GM23338 (cell line): ENCODE results near the gene CTDSP1.

Experiments used
- CREB1 ChIP-seq: fragments of 250-450 bp; sonication (Bioruptor Pico); IDR thresholded peaks from 2 replicates; pipeline ENCODE4 v1.5.0; 2020; ENCODE audit warnings: low read depth, mild to moderate bottlenecking, moderate library complexity
- EZH2 ChIP-seq: fragments of 200-600 bp; sonication (generic); IDR thresholded peaks from one replicate; pipeline ENCODE4 v1.8.0; 2017; ENCODE audit warnings: antibody characterized with exemption, mild to moderate bottlenecking, low read depth; ENCODE audit not compliant: unreplicated experiment
- EZH2phosphoT487 ChIP-seq: fragments of 200-600 bp; sonication (generic); IDR thresholded peaks from one replicate; pipeline ENCODE4 v1.8.1; 2018; ENCODE audit warnings: antibody characterized with exemption; ENCODE audit not compliant: unreplicated experiment
- JUNB ChIP-seq: IDR thresholded peaks from one replicate; pipeline ENCODE4 v1.6.1; 2016; ENCODE audit warnings: antibody characterized with exemption; ENCODE audit not compliant: unreplicated experiment
- NANOG ChIP-seq: IDR thresholded peaks from 2 replicates; pipeline ENCODE4 v1.6.1; 2016; ENCODE audit warnings: antibody characterized with exemption, borderline replicate concordance
- POLR2AphosphoS5 ChIP-seq: IDR thresholded peaks from 2 replicates; pipeline ENCODE4 v1.6.1; 2016; ENCODE audit warnings: antibody characterized with exemption, low read depth
- STAT1 ChIP-seq: IDR thresholded peaks from one replicate; pipeline ENCODE4 v1.6.1; 2016; ENCODE audit warnings: antibody characterized with exemption; ENCODE audit not compliant: unreplicated experiment
- ZNF114 ChIP-seq: fragments of 250-450 bp; sonication (Bioruptor Pico); IDR thresholded peaks from 2 replicates; pipeline ENCODE4 v1.5.0; 2020; ENCODE audit warnings: mild to moderate bottlenecking, moderate library complexity
- ZNF331 ChIP-seq: fragments of 250-450 bp; sonication (Bioruptor Pico); IDR thresholded peaks from 2 replicates; pipeline ENCODE4 v1.5.0; 2020; ENCODE audit warnings: low read depth, mild to moderate bottlenecking, moderate library complexity
- TF ChIP-seq, protein P1 (sequence below), 2 experiments: fragments of 200-600 bp in 1 of 2; sonication (generic) in 1 of 2; conservative IDR thresholded peaks; 2 replicates each; pipeline versions ENCODE4 v1.5.1 to v1.6.1; 2016 to 2017; ENCODE audit warnings: antibody characterized with exemption in 2 of 2, low read depth in 2 of 2, mild to moderate bottlenecking in 2 of 2, moderate library complexity in 1 of 2
- TF ChIP-seq, protein P2 (sequence below): IDR thresholded peaks from one replicate; pipeline ENCODE4 v1.6.1; 2018; ENCODE audit warnings: antibody characterized with exemption; ENCODE audit not compliant: unreplicated experiment
- TF ChIP-seq, protein P3 (sequence below): IDR thresholded peaks from 2 replicates; pipeline ENCODE4 v1.6.1; 2016; ENCODE audit warnings: antibody characterized with exemption
- TF ChIP-seq, protein P4 (sequence below): fragments of 250-450 bp; sonication (Bioruptor Pico); IDR thresholded peaks from 2 replicates; pipeline ENCODE4 v1.5.0; 2020; ENCODE audit warnings: mild to moderate bottlenecking, moderate library complexity

DNA sequence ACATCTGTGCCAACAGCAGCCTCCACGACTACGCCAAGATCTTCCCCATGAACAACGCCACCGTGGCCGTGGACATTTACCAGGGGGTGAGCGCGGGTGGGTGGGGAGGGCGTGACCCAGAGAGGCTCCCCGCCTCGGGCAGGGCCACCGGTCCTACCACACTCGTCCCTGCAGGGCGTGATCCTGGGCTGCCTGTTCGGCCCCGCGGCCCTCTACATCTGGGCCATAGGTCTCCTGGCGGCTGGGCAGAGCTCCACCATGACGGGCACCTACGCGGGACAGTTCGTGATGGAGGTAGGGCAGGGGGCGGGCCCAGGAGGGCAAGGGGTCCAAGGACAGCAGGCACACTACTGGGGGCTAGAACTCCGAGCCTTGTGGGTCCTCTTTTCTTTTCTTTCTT lies 8.5 kb upstream of the CTDSP1 start:
- TF ChIP-seq EZH2 (no peak), POLR2AphosphoS5 (no peak), EZH2phosphoT487 (no peak), CREB1 (CRISPR knock-in tag) (no peak), ZNF114 (CRISPR knock-in tag) (no peak), ZNF331 (CRISPR knock-in tag) (no peak), NANOG (no peak), JUNB (no peak), STAT1 (no peak)
- TF ChIP-seq, protein P1, sequence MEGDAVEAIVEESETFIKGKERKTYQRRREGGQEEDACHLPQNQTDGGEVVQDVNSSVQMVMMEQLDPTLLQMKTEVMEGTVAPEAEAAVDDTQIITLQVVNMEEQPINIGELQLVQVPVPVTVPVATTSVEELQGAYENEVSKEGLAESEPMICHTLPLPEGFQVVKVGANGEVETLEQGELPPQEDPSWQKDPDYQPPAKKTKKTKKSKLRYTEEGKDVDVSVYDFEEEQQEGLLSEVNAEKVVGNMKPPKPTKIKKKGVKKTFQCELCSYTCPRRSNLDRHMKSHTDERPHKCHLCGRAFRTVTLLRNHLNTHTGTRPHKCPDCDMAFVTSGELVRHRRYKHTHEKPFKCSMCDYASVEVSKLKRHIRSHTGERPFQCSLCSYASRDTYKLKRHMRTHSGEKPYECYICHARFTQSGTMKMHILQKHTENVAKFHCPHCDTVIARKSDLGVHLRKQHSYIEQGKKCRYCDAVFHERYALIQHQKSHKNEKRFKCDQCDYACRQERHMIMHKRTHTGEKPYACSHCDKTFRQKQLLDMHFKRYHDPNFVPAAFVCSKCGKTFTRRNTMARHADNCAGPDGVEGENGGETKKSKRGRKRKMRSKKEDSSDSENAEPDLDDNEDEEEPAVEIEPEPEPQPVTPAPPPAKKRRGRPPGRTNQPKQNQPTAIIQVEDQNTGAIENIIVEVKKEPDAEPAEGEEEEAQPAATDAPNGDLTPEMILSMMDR (conservative IDR thresholded peaks at IDR 0.05; ENCODE audit: low read depth in 2 of 2), result no peak
- TF ChIP-seq, protein P2, sequence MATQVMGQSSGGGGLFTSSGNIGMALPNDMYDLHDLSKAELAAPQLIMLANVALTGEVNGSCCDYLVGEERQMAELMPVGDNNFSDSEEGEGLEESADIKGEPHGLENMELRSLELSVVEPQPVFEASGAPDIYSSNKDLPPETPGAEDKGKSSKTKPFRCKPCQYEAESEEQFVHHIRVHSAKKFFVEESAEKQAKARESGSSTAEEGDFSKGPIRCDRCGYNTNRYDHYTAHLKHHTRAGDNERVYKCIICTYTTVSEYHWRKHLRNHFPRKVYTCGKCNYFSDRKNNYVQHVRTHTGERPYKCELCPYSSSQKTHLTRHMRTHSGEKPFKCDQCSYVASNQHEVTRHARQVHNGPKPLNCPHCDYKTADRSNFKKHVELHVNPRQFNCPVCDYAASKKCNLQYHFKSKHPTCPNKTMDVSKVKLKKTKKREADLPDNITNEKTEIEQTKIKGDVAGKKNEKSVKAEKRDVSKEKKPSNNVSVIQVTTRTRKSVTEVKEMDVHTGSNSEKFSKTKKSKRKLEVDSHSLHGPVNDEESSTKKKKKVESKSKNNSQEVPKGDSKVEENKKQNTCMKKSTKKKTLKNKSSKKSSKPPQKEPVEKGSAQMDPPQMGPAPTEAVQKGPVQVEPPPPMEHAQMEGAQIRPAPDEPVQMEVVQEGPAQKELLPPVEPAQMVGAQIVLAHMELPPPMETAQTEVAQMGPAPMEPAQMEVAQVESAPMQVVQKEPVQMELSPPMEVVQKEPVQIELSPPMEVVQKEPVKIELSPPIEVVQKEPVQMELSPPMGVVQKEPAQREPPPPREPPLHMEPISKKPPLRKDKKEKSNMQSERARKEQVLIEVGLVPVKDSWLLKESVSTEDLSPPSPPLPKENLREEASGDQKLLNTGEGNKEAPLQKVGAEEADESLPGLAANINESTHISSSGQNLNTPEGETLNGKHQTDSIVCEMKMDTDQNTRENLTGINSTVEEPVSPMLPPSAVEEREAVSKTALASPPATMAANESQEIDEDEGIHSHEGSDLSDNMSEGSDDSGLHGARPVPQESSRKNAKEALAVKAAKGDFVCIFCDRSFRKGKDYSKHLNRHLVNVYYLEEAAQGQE, result no peak
- TF ChIP-seq, protein P3, sequence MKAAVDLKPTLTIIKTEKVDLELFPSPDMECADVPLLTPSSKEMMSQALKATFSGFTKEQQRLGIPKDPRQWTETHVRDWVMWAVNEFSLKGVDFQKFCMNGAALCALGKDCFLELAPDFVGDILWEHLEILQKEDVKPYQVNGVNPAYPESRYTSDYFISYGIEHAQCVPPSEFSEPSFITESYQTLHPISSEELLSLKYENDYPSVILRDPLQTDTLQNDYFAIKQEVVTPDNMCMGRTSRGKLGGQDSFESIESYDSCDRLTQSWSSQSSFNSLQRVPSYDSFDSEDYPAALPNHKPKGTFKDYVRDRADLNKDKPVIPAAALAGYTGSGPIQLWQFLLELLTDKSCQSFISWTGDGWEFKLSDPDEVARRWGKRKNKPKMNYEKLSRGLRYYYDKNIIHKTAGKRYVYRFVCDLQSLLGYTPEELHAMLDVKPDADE, result no peak
- TF ChIP-seq, protein P4, sequence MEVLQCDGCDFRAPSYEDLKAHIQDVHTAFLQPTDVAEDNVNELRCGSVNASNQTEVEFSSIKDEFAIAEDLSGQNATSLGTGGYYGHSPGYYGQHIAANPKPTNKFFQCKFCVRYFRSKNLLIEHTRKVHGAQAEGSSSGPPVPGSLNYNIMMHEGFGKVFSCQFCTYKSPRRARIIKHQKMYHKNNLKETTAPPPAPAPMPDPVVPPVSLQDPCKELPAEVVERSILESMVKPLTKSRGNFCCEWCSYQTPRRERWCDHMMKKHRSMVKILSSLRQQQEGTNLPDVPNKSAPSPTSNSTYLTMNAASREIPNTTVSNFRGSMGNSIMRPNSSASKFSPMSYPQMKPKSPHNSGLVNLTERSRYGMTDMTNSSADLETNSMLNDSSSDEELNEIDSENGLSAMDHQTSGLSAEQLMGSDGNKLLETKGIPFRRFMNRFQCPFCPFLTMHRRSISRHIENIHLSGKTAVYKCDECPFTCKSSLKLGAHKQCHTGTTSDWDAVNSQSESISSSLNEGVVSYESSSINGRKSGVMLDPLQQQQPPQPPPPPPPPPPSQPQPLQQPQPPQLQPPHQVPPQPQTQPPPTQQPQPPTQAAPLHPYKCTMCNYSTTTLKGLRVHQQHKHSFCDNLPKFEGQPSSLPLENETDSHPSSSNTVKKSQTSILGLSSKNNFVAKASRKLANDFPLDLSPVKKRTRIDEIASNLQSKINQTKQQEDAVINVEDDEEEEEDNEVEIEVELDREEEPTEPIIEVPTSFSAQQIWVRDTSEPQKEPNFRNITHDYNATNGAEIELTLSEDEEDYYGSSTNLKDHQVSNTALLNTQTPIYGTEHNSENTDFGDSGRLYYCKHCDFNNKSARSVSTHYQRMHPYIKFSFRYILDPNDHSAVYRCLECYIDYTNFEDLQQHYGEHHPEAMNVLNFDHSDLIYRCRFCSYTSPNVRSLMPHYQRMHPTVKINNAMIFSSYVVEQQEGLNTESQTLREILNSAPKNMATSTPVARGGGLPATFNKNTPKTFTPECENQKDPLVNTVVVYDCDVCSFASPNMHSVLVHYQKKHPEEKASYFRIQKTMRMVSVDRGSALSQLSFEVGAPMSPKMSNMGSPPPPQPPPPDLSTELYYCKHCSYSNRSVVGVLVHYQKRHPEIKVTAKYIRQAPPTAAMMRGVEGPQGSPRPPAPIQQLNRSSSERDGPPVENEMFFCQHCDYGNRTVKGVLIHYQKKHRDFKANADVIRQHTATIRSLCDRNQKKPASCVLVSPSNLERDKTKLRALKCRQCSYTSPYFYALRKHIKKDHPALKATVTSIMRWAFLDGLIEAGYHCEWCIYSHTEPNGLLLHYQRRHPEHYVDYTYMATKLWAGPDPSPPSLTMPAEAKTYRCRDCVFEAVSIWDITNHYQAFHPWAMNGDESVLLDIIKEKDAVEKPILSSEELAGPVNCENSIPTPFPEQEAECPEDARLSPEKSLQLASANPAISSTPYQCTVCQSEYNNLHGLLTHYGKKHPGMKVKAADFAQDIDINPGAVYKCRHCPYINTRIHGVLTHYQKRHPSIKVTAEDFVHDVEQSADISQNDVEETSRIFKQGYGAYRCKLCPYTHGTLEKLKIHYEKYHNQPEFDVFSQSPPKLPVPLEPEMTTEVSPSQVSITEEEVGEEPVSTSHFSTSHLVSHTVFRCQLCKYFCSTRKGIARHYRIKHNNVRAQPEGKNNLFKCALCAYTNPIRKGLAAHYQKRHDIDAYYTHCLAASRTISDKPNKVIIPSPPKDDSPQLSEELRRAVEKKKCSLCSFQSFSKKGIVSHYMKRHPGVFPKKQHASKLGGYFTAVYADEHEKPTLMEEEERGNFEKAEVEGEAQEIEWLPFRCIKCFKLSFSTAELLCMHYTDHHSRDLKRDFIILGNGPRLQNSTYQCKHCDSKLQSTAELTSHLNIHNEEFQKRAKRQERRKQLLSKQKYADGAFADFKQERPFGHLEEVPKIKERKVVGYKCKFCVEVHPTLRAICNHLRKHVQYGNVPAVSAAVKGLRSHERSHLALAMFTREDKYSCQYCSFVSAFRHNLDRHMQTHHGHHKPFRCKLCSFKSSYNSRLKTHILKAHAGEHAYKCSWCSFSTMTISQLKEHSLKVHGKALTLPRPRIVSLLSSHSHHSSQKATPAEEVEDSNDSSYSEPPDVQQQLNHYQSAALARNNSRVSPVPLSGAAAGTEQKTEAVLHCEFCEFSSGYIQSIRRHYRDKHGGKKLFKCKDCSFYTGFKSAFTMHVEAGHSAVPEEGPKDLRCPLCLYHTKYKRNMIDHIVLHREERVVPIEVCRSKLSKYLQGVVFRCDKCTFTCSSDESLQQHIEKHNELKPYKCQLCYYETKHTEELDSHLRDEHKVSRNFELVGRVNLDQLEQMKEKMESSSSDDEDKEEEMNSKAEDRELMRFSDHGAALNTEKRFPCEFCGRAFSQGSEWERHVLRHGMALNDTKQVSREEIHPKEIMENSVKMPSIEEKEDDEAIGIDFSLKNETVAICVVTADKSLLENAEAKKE, result no peak
